GM19351 (cell line): ENCODE results near the gene INVS.
"Not testable (repeated sequence)": the region's sequence is repeated elsewhere in the genome, so short reads cannot be mapped to it uniquely, and the experiment has no call there.

ENCODE experiments used
- ATAC-seq: cut with Tn5 transposase; IDR thresholded peaks from one replicate; pipeline ENCODE4 v1.9.1; 2021; ENCODE audit warnings: mild to moderate bottlenecking, moderate library complexity; ENCODE audit not compliant: unreplicated experiment

INVS gene

GRCh38 chr9:100117316-100117715 lies 18.3 kb downstream of the INVS start:
- ATAC-seq, result no peak

- no peak for ATAC-seq
Observed at GRCh38 chr9:100120286-100120685, 21.2 kb downstream of the INVS start.

GRCh38 chr9:100125236-100125635 lies 26.2 kb downstream of the INVS start:
- no peak for ATAC-seq

GRCh38 chr9:100125910-100126309 lies 26.9 kb downstream of the INVS start:
- ATAC-seq, result no peak

GRCh38 chr9:100126423-100126822 lies 27.4 kb downstream of the INVS start:
- ATAC-seq, result no peak

- ATAC-seq, result no peak
Observed at GRCh38 chr9:100129772-100130171, 30.7 kb downstream of the INVS start.

- ATAC-seq, result no peak
Observed at GRCh38 chr9:100131216-100131615, 32.2 kb downstream of the INVS start.

GRCh38 chr9:100131875-100132430 lies 32.9 kb downstream of the INVS start:
- ATAC-seq, result no peak

- ATAC-seq, result no peak
Observed at GRCh38 chr9:100134731-100135130, 35.7 kb downstream of the INVS start.

- not testable (repeated sequence) for ATAC-seq
Observed at GRCh38 chr9:100136799-100137198, 37.8 kb downstream of the INVS start.

GRCh38 chr9:100140303-100140702 lies 41.3 kb downstream of the INVS start:
- ATAC-seq, result not testable (repeated sequence)

- not testable (repeated sequence) for ATAC-seq
Observed at GRCh38 chr9:100141862-100142261, 42.8 kb downstream of the INVS start.

GRCh38 chr9:100145167-100145934 lies 46.3 kb downstream of the INVS start:
- ATAC-seq, result not testable (repeated sequence)

- ATAC-seq, result not testable (repeated sequence)
Observed at GRCh38 chr9:100145976-100146375, 46.9 kb downstream of the INVS start.

GRCh38 chr9:100150214-100150613 lies 51.2 kb downstream of the INVS start:
- ATAC-seq, result no peak

GRCh38 chr9:100160021-100160420 lies 61.0 kb downstream of the INVS start:
- ATAC-seq, result no peak

- no peak for ATAC-seq
Observed at GRCh38 chr9:100167176-100167575, 68.1 kb downstream of the INVS start.

- no peak for ATAC-seq
Observed at GRCh38 chr9:100167915-100168654, 69.0 kb downstream of the INVS start.

- no peak for ATAC-seq
Observed at GRCh38 chr9:100170085-100170484, 71.0 kb downstream of the INVS start.

GRCh38 chr9:100170556-100170955 lies 71.5 kb downstream of the INVS start:
- no peak for ATAC-seq

GRCh38 chr9:100186356-100186755 lies 87.3 kb downstream of the INVS start:
- ATAC-seq, result no peak

GRCh38 chr9:100190339-100190738 lies 91.3 kb downstream of the INVS start:
- no peak for ATAC-seq
